GM12865 (cell line): ENCODE data around the gene PAPSS2.
A peak's percentile ranks its signal among the peaks of the same experiment; 100 is the strongest.

Source experiments
- DNase-seq: peaks from one replicate; pipeline ENCODE4 v3.0.0; 2010; ENCODE audit warnings: low read depth
- H3K4me3 ChIP-seq: 2 replicates; pipeline ENCODE4 v1.5.1; 2011; ENCODE audit warnings: mild to moderate bottlenecking, low read depth, low read length, control low read depth
- CTCF ChIP-seq: IDR thresholded peaks from 2 replicates; pipeline ENCODE4 v1.5.1; 2011; ENCODE audit warnings: low read length, control low read depth, low read depth, inconsistent platforms; ENCODE audit not compliant: insufficient read depth; ENCODE audit errors: missing control alignments

PAPSS2 gene

GRCh38 chr10:87757685-87758084 lies 98.0 kb downstream of the PAPSS2 start:
- DNase-seq: no peak
- no peak for TF ChIP-seq CTCF
- H3K4me3 ChIP-seq: no peak overlapping the region

- TF ChIP-seq CTCF: no peak
- H3K4me3 ChIP-seq: no peak overlapping the region
- no peak for DNase-seq
Measured at GRCh38 chr10:87759551-87759950, 99.9 kb downstream of the PAPSS2 start.

- no peak for TF ChIP-seq CTCF
- no peak overlapping the region for H3K4me3 ChIP-seq
- DNase-seq: no peak
Measured at GRCh38 chr10:87760195-87760905, 100.7 kb downstream of the PAPSS2 start.

DNA sequence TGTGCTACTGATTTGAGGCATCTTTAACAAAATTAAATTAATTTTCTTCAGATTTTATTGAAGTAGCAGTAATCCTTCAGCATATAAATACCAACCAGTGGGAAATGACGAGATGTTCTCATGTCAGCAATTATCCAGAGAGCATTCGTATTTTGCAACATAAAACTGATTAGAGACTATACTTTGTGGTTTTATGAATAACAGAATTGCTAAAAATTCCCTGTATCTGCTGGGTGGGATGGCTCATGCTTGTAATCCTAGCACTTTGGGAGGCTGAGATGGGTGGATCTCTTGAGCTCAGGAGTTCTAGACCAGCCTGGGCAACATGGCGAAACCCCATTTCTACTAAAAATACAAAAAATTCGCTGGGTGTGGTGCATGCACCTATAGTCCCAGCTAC lies 101.5 kb downstream of the PAPSS2 start:
- no peak for DNase-seq

DNA sequence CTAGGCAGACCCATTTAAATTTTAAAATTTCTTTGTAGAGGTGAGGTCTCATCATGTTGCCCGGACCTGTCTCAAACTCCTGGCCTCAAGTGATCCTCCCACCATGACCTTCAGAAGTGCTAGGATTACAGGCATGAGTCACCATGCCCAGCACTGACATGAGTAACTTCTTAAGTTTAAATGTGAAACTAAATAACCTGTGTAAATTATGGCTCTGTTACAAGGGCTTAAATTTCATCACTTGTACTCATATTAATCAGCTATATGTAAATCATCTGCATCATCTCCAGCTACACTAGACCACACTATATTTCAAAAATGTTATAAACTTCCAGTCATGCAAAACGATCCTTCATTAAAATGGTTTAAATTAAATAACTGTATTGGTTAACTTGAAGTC lies 102.2 kb downstream of the PAPSS2 start:
- no peak for TF ChIP-seq CTCF
- no peak overlapping the region for H3K4me3 ChIP-seq
- DNase-seq: peak; percentile 57

More for the DNA sequence above, 101.5 kb downstream of the PAPSS2 start:
- H3K4me3 ChIP-seq: no peak overlapping the region
- no peak for TF ChIP-seq CTCF

DNA sequence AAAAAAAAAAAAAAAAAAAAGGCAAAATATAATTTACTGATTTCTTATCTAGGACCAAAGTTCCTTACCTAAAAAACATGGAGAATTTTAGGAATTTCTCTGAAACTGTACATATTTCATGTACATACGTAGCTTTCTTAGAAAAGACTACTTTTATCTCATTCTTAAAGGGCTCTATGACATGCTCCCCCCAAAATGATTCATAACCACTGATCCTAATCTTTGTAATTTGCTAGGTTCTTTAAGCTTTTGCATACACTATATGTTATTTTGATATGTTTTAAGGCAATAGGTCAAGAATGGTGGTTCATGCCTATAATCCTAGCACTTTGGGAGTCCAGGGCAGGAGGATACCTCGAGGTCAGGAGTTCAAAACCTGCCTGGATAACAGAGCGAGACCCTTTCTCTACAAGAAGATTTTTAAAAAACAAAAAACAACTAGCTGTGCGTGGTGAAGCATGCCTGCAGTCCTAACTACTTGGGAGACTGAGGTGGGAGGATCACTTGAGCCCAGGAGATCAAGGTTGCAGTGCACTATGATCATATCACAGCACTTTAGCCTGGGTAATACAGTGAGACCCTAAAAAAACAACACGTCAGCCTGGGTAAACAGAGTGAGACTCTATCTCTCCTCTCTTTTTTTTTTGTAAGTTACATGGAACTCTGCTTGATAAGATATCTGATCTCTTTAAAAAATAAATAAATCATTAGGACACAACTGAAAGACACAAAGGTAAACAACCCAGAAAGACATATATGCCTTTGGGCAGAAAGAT lies 103.6 kb downstream of the PAPSS2 start:
- no peak for DNase-seq
- H3K4me3 ChIP-seq: no peak overlapping the region
- no peak for TF ChIP-seq CTCF
